ENCODE data around the gene HPS1.

DNA sequence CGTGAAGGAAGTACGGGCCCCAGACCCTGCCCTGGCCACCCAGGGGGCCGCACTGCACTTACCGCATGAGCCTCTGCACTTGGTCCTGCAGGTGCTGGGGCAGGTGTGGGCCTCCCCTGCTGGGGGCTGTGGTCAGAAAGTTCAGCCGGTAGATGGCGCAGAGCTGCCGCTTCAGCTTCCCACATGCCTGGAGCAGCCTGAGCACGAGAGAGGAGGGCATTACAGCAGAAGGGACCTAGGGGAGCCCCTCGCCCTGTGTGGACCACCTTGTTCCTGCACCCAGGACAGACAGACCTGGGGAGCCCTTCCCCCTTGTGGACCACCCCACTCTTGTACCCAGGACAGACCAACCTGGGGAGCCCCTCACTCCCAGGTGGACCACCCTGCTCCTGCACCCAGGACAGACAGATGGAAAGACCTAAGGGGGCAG is 23.0 kb downstream of the HPS1 start:
- TF ChIP-seq, protein P1, sequence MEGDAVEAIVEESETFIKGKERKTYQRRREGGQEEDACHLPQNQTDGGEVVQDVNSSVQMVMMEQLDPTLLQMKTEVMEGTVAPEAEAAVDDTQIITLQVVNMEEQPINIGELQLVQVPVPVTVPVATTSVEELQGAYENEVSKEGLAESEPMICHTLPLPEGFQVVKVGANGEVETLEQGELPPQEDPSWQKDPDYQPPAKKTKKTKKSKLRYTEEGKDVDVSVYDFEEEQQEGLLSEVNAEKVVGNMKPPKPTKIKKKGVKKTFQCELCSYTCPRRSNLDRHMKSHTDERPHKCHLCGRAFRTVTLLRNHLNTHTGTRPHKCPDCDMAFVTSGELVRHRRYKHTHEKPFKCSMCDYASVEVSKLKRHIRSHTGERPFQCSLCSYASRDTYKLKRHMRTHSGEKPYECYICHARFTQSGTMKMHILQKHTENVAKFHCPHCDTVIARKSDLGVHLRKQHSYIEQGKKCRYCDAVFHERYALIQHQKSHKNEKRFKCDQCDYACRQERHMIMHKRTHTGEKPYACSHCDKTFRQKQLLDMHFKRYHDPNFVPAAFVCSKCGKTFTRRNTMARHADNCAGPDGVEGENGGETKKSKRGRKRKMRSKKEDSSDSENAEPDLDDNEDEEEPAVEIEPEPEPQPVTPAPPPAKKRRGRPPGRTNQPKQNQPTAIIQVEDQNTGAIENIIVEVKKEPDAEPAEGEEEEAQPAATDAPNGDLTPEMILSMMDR (IDR thresholded peaks at IDR 0.05): no peak
- no peak for TF ChIP-seq POLR2A (IDR thresholded peaks at IDR 0.05)
